Stimulated activated CD4-positive, alpha-beta T cell treated with anti-CD3 and anti-CD28 coated beads, TNF-alpha, amount 100 ng/mL, for 24 hours (primary cell): ENCODE data around the gene CHAF1B.
"Not testable (repeated sequence)": the region's sequence is repeated elsewhere in the genome, so short reads cannot be mapped to it uniquely, and the experiment has no call there.

Source experiments
- DNase-seq, 3 experiments: peaks; one replicate each; pipeline ENCODE4 v3.0.0-alpha.2; 2020; ENCODE audit warnings: low read depth in 3 of 3

CHAF1B gene

GRCh38 chr21:36385233-36386030 is at the start of gene CHAF1B:
CHAF1B (plus strand) TSS chr21:36385392; CDS start chr21:36386137, 745 bp downstream.
- peak; percentile 69 to 77 (median 70) for DNase-seq

GRCh38 chr21:36337099-36337509 is 48.1 kb upstream of the CHAF1B start:
- no peak for DNase-seq

- no peak for DNase-seq
Observed at GRCh38 chr21:36338975-36339374, 46.2 kb upstream of the CHAF1B start.

GRCh38 chr21:36342581-36342980 is 42.6 kb upstream of the CHAF1B start:
- DNase-seq: not testable (repeated sequence)

GRCh38 chr21:36344931-36345330 is 40.3 kb upstream of the CHAF1B start:
- DNase-seq: no peak

- no peak for DNase-seq
Observed at GRCh38 chr21:36347278-36347961, 37.8 kb upstream of the CHAF1B start.

- DNase-seq: no peak
Observed at GRCh38 chr21:36347962-36348328, 37.2 kb upstream of the CHAF1B start.

GRCh38 chr21:36349315-36349714 is 35.9 kb upstream of the CHAF1B start:
- DNase-seq: no peak

- DNase-seq: no peak
Observed at GRCh38 chr21:36350282-36350910, 34.8 kb upstream of the CHAF1B start.

- no peak for DNase-seq
Observed at GRCh38 chr21:36354918-36355680, 30.1 kb upstream of the CHAF1B start.

- DNase-seq: no peak
Observed at GRCh38 chr21:36355868-36356267, 29.3 kb upstream of the CHAF1B start.

GRCh38 chr21:36359185-36359584 is 26.0 kb upstream of the CHAF1B start:
- no peak for DNase-seq

- no peak for DNase-seq
Observed at GRCh38 chr21:36369064-36369685, 16.0 kb upstream of the CHAF1B start.

- DNase-seq: no peak
Observed at GRCh38 chr21:36375994-36376393, 9.2 kb upstream of the CHAF1B start.

- DNase-seq: no peak
Observed at GRCh38 chr21:36377391-36377842, 7.8 kb upstream of the CHAF1B start.

- DNase-seq: no peak
Observed at GRCh38 chr21:36379251-36379650, 5.9 kb upstream of the CHAF1B start.

- DNase-seq: no peak
Observed at GRCh38 chr21:36381841-36382589, 3.2 kb upstream of the CHAF1B start.

- not testable (repeated sequence) for DNase-seq
Observed at GRCh38 chr21:36382722-36383121, 2.5 kb upstream of the CHAF1B start.

- DNase-seq: no peak
Observed at GRCh38 chr21:36384885-36385232, 333 bp upstream of the CHAF1B start.

- DNase-seq: no peak
Observed at GRCh38 chr21:36386031-36386642, 945 bp downstream of the CHAF1B start.
